H54 (cell line): ENCODE measurements around the gene CNDP2.

Experiments
- DNase-seq: peaks from one replicate; pipeline ENCODE4 v3.0.0; 2011; ENCODE audit warnings: low spot score, mixed read lengths; ENCODE audit not compliant: insufficient read length
- FAIRE-seq: peaks from 3 replicates; lab custom pipeline; 2011; peaks lifted over from hg19 to GRCh38; lab: Jason Lieb, UNC
- POLR2A ChIP-seq: IDR thresholded peaks from 2 replicates; pipeline ENCODE4 v1.6.1; 2011; ENCODE audit warnings: low read depth, mild to moderate bottlenecking, low read length

Gene CNDP2

DNA sequence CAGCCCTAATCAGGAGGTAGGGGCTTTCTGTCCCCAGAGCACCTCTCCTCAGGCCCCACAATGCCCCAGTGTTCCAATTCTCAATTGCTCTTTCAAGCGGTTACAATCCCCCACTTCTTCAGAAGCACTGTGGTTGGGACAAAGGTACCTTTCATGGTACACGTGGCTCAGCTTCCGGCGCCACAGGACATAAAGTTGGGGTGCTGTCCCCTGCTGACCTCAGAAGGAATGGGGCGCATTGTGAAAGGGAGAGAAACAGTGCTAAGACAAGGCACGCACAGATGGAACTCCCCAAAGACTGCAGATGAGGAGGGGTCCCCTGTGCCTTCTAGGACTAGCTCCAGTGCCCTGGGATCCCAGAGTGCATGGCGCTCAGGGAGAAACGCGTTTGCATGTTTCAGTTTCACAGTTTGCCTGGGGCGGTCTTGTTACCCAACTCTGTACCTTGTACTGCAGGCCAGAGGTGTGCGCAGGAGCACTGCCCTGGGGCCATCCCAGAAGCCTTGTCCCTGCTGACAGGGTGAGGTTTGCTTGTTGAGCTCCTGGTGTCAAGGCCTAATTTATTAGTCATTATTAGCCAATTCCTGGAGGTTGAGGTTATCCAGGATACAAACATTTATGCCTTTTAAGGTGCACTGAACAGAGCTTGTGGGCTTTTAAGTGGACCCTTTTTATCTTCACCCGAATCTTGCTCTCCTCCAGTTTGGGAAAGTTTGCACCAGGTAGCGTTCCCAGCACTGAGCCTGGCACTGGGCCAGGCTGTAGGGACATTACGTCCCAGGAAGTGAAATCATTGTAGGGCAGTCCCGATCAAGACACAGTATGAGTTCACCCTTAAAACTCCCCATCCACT, 45.8 kb downstream of the CNDP2 start:
- TF ChIP-seq POLR2A: no peak
- no peak for DNase-seq
- no peak for FAIRE-seq

GRCh38 chr18:74544898-74545297, 48.7 kb downstream of the CNDP2 start:
- no peak for TF ChIP-seq POLR2A
- DNase-seq (no peak), FAIRE-seq (no peak)

GRCh38 chr18:74546007-74546406, 49.8 kb downstream of the CNDP2 start:
- FAIRE-seq: no peak
- no peak for DNase-seq
- TF ChIP-seq POLR2A: no peak

- peak; percentile 2 for DNase-seq
- TF ChIP-seq POLR2A: no peak
Measured at GRCh38 chr18:74546751-74547530, 50.8 kb downstream of the CNDP2 start.

GRCh38 chr18:74547860-74548259, 51.7 kb downstream of the CNDP2 start:
- TF ChIP-seq POLR2A: no peak
- DNase-seq (no peak), FAIRE-seq (no peak)

More at GRCh38 chr18:74546751-74547530, 50.8 kb downstream of the CNDP2 start:
- no peak for FAIRE-seq

GRCh38 chr18:74549591-74550104, 53.5 kb downstream of the CNDP2 start:
- FAIRE-seq (no peak), DNase-seq (no peak)
- TF ChIP-seq POLR2A: no peak

DNA sequence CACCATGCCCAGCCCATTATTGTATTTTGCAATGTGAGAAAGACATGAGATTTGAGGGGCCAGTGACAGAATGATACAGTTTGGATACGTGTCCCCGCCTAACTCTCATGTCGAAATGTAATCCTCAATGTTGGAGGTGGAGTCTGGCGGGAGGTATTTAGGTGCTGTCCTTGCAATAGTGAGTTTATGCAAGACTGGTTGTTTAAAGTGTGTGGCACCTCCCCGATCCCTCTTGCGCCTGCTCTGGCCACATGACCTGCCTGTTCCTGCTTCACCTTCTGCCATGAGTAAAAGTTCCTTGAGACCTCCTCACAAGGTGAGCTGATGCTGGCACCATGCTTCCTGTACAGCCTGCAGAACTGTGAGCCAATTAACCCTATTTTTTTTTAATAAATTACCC, 54.7 kb downstream of the CNDP2 start:
- no peak for FAIRE-seq

GRCh38 chr18:74551452-74551851, 55.3 kb downstream of the CNDP2 start:
- no peak for FAIRE-seq

More for the DNA sequence above, 54.7 kb downstream of the CNDP2 start:
- no peak for DNase-seq
- TF ChIP-seq POLR2A: no peak

DNA sequence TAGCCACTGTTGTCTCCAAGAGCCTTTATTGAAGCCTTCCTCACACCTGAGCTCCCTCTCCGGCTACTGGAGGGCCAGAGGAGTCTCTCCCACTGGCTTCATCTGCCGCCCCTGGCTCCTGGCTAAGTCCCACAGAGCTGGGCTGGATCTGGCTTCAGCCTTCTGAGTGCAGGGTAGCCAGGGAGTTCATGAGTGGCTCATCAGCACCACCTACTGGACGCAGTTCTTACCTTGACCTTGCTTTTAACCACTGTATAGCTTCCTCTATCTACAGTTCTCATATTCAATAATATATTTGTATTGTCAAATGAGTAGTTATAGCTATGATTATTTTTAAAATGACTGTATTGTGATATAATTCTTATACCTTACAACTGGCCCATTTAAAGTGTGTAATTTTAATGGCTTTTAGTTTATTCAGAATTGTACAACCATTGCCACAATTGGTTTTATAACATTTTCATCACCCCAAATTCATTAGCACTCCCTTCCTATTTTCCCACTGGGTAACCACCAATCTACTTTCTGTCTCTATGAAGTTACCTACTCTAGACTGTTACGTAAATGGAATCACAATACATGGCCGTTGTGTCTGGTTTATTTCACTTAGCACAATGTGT, 55.9 kb downstream of the CNDP2 start:
- TF ChIP-seq POLR2A: no peak
- FAIRE-seq: no peak

More at GRCh38 chr18:74551452-74551851, 55.3 kb downstream of the CNDP2 start:
- DNase-seq: no peak
- no peak for TF ChIP-seq POLR2A

DNA sequence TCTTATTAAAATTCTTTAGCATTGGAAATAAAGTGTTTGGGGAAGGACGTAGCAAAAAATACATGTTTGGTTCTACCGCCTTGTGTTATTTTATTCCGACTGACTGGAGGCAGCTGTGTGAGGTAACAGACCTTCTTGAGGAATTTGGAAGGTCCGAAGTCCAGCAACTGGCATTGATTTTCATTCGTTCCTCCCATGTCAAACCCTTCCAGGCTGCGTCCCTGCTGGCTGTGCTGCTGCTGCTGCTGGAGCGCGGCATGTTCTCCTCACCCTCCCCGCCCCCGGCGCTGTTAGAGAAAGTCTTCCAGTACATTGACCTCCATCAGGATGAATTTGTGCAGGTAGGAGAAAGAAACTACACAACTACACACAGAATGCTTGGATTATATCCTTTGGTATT, 60.0 kb downstream of the CNDP2 start:
- no peak for DNase-seq
- TF ChIP-seq POLR2A: no peak
- FAIRE-seq: no peak

More for the DNA sequence above, 55.9 kb downstream of the CNDP2 start:
- peak; percentile 23 for DNase-seq

DNA sequence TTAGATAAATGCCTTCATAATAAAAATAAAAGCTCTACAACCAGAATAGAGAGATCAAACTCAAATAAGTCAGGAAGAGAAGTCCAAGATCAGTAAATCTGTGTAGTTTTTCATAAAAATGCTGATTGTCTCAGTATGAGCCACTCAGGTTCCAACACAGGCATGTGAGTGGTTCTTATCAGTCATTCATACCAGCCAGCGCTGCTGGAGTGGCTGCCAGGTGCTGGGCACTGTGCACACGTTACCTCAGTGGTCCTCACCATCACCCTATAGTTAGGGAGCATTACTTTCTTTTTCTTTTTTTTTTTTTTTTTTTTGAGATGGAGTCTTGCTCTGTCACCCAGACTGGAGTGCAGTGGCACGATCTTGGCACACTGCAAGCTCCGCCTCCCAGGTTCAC, 61.9 kb downstream of the CNDP2 start:
- TF ChIP-seq POLR2A: no peak
- DNase-seq: no peak
- no peak for FAIRE-seq

- no peak for FAIRE-seq
- TF ChIP-seq POLR2A: no peak
- no peak for DNase-seq
Measured at GRCh38 chr18:74562131-74562730, 66.1 kb downstream of the CNDP2 start.

GRCh38 chr18:74562775-74563174, 66.6 kb downstream of the CNDP2 start:
- DNase-seq (no peak), FAIRE-seq (no peak)
- no peak for TF ChIP-seq POLR2A
